Left renal pelvis (tissue), 4 donors: ENCODE results near the gene ZNF366. TPM values are rescaled to one million over a fixed set of nuclear protein-coding genes. Genes with fewer than 3 reads are reported as not detected.
A peak's percentile ranks its signal among the peaks of the same experiment; 100 is the strongest.

ENCODE experiments used
- DNase-seq, 4 donors: peaks; one replicate each; pipeline ENCODE4 v3.0.0-alpha.2; 2013; ENCODE audit warnings: low read depth in 4 of 4, low spot score in 3 of 4
- polyA plus RNA-seq, 4 donors: library from polyadenylated mRNA; unstranded; fragments of 120-200 nt; gene quantifications; one replicate each; pipeline ENCODE4 v1.2.1, GENCODE V29; 2013; ENCODE audit not compliant: insufficient read length in 4 of 4

ZNF366 gene, protein sequence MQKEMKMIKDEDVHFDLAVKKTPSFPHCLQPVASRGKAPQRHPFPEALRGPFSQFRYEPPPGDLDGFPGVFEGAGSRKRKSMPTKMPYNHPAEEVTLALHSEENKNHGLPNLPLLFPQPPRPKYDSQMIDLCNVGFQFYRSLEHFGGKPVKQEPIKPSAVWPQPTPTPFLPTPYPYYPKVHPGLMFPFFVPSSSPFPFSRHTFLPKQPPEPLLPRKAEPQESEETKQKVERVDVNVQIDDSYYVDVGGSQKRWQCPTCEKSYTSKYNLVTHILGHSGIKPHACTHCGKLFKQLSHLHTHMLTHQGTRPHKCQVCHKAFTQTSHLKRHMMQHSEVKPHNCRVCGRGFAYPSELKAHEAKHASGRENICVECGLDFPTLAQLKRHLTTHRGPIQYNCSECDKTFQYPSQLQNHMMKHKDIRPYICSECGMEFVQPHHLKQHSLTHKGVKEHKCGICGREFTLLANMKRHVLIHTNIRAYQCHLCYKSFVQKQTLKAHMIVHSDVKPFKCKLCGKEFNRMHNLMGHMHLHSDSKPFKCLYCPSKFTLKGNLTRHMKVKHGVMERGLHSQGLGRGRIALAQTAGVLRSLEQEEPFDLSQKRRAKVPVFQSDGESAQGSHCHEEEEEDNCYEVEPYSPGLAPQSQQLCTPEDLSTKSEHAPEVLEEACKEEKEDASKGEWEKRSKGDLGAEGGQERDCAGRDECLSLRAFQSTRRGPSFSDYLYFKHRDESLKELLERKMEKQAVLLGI
- polyA plus RNA-seq = 1 to 10 TPM; 1.8 to 4.4 (median 3.9) TPM

DNA sequence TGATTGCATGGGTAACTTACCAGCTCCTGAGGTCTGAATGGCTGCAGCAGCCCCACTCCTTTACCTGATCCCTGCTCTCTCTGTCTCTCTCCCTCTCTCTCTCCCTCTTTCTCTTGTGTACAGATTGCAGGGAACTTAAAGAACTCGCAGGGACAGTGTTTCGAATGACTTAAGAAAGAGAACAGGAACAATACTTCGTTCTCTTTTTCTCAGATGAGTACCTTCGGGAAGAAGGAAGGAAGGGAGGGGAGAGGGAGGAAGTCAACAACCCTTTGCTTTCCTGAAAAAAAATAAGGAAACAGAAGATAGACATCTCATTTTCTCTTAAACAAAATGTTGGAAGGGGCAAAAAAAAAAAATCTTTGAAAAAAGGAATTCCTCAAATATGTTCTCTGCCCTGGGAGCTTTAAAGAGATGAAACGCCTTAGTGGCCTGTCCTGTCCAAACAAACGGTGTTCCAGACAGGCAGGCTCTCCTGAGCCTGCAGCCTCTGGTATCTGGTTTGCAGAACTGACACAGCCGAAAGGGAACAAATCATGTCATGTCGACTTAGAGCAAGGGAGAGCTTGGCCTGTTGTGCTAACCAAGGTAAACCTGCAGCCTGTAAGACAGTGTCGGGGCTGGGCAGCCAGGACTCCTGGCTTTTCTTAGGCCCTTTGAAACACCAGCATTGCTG is at the start of gene ZNF366:
TSS of gene ZNF366 (minus strand) at position 180 of the 676 bp plus-strand sequence. CDS start 45,914 bp downstream, outside the sequence.
- no peak for DNase-seq

DNA sequence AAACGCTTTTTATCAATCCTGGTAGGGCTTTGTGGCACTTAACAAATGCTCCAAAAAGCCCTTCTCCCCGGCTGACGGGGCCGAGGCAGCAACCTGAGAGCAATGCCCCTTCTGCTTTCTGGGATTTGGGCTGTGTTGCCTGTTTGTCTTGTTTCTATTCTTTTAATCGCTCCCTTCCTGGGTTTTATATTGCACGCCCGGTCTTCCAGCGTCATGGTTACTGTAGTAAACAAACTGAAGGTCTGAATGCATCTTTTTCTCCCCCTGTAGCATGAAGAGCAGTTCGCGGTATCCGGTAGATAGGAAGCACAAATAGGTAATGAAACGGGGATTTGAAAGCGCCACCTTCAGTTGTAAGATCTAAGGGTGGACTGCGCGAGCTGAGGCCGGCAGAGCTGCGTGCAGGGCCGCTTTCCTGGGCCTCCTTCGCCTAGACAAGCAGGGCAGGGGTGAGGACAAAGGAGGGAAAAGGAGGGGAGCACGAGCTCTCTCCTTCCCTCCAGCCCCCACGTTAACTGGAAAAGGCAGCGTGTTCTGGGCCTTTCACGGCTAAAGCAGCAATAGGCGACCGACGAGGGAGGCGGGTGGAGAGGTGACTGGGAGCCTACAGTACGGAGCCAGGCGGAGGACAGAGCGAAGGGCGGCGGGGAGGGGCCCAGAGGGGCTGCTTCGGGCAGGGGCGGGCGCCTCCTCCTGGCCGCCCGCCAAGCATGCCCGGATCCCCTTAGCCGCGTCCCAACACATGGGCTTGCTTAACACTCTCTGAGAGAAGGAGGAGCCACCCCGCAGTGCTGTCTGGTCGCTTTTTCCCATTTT is 49.3 kb upstream of the ZNF366 start:
- DNase-seq = peak in 3 of 4 donors; percentile 42 to 55 (median 49)

DNA sequence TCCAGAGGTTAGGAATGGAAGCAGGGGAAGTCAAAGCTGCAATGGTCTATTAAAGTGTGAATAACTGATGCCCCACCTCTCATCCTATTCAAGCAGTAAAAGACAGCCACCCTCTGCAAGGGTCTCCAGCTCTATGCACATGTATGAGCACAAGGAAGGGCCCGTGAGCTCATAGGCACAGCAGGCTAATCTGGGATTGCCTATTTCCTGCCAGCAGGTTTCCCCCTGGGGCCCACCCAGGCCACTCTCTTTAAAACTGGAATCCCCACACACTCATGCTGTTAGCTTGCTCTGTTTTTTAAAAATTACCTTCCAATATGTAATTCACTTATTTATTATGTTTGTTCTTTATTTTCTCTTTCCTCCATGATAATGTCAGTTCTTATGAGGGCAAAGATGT is 48.7 kb upstream of the ZNF366 start:
- DNase-seq = no peak

DNA sequence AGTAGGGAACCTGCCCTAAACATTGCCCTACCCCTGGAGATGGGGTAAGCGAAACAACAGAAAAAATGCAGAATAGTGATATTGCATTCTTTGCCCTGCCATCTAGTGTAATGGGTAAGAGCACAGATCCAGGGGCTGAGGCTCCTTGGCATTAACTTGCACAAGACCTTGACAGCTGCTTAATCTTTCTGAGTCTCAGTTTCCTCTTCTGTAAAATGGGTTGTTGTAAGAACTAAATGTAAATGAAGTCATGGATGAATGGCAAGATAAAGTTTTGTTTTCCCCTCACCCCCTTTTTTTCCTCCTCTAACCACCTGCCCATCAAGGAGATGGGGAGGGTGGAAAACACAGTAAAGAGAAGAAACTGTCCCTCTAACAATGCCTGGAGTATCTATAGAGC is 47.7 kb upstream of the ZNF366 start:
- DNase-seq = no peak

DNA sequence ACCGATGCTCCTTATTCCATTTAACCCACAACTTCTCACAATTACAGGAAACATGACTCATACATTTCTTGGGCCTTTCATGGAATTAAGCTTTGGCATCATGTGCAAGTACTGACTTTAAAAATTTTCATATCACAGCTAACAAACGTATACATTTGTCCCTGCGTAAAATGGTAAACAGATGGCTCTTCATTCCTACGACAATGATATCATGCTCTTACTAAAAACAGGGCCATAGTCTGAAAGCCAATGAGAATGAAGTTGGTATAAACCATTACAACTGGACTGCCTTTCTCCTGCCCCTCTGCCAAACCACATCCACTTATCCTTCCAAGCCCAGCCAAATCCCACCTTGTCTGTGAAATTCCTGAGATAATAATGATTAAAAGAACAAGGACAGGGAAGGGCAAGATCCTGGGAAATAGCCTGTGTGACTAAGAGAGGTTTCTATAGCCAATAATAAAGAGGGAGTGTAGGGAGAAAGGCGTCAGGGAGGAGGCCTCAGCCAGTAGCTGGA is 44.9 kb upstream of the ZNF366 start:
- no peak for DNase-seq

DNA sequence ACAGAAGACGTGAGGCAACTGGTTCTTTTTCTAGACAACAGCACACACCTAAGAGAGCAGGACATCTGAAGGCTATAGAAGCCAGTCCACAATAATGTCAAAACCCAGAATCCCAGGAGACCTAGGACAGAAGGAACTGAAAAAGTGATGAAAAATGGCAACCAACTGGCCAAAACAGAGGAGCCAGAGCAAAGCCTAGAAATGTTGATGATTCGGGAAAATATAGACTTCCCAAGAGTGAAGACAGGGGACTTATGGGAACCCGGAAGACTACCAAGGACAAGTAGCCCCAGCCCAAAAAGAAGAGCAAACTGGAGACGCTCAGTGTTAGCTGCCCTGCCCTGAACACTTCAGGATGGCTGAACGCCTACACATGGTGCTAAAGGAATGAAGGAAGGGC is 43.4 kb upstream of the ZNF366 start:
- DNase-seq = no peak

DNA sequence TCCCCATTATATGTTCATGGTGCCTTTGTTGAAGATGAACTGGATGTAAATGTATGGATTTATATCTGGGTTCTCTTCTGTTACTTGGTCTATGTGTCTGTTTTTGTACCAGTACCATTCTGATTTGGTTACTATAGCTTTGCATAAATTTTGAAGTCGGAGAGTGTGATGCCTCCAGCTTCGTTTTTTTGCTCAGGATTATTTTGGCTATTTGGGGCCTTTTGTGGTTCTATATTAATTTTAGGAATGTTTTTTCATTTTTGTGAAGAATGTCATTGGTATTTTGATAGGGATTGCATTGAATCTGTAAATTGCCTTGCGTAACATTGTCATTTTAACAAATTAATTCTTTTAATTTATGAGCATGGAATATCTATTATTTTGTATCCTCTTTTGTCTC is 36.6 kb upstream of the ZNF366 start:
- DNase-seq = no peak

DNA sequence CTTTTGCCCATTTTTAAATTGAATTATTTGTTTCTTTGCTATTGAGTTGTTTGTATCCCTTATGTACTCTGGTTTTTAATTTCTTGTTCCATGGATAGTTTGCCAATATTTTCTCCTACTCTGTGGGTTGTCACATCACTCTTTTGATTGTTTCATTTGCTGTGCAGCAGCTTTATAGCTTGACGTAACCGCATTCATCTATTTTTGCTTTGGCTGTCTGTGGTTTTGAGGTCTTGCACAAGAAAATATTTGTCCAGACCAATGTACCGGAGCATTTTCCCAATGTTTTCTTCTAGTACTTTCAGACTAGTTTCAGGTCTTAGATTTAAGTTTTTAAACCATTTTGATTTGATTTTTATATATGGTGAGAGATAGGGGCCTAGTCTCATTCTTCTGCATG is 36.2 kb upstream of the ZNF366 start:
- DNase-seq = no peak

DNA sequence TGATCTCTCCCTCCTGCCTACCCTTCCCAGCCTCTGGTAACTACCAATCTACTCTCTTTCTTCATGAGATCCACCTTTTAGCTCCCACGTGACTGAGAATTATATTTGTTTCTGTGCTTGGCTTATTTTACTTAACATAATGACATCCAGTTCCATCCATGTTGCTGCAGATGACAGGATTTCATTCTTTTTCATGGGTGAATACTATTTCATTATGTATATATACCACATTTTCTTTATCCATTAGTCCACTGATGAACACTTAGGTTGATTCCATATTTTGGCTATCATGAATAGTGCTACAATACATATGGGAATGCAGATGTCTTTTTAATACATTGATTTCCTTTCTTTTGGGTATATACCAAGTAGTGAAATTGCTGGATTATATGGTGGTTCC is 35.5 kb upstream of the ZNF366 start:
- no peak for DNase-seq

DNA sequence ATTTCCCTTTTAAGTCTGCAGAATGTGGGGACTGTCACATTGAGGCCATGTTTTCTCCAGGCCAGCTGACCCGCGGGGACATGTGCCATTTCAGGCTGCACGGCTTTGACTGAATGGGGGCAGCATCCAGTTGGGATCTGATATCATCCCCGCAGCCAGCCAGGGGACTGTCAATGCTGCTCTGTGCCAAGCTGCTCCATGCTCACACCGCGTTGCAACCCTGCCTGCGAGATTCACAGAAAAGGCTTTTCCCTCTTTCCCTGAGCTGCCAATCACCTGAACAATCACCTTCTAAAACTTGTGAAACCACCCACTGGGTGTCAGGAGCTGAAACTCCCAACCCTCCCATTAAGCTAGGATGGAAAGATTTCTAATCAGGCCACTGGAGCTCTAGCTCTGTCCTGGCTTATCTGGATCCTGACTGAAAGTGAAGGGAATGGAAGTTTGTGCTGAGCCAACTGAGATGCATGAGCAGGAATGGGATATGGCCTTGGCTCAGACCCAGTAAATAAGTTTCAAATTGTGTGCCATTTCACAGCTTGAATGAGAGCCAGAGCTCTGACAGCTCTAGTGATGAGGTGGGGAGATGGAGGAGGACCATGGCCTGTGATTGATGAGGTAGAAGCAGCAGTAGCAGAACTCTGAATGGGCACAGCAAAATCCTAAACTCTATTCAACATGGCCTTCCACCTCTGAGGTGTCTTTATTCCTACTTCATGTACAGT is 34.5 kb upstream of the ZNF366 start:
- no peak for DNase-seq

DNA sequence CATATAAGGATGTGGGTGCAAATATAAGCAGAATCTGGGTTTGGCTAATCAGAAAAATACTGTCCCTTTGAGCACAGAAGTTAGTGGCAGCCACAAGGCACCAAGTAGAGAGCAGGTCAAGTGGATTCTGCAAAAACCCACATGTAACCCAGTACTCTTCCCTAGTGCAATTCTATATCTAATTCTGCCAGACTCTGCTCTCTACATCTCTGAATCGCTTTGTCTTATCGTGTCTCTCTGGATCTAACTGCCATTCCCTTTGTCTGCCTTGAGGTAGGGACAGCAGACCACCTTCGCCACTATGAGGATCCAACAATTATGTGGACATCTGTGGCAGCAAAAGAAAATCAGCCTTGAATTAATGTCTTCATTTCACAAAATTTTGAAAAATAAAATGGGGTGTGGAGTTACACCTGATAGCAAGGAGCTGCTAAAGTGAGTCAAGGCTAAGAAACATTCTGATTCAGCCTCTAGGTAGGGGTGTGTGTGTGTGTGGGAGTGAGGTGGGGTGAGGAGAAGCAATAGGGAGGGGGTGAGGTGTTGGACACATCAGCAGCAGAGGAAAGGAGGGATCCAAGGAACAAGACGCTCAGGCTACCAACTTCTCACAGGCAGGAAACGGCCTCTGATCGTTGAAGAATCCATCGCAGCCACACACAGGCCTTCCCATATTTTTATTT is 33.7 kb upstream of the ZNF366 start:
- DNase-seq = no peak

DNA sequence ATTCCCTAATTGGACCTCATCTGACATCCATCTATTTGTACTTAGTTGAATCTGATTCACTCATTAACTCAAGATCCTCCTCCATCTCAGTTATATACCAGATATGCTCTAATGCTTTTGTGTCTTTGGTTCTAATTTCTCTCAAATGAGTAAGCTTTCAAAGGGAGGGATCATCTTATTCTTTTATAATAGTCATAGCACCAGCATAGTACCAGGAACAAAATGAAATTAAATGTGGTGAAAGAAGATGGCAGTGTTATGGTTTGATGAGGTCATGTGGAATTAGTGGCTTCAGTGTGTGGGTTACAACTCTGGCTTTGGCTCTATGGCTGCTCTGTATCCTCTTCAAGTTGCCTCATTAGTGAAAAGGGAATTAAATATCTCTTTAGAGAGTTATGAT is 32.5 kb upstream of the ZNF366 start:
- no peak for DNase-seq

DNA sequence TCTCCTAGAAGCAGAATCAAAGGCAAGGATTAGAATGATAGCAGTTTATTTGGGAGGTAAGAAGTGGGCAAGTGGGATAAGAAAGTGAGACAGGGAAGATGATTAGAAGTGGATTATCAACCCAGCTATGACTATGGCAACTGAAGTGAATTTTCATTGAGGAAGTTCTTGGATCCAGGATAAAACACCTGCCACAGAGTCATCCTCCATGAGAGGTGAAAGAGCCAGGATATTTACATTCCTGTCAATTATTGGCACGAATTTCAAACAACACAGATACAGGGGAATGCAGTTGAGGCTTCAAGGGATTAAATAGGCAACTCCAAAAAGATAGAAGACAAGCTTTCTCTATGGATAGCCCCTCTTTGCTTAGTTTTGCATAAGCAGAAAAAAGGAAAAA is 31.8 kb upstream of the ZNF366 start:
- DNase-seq = no peak

DNA sequence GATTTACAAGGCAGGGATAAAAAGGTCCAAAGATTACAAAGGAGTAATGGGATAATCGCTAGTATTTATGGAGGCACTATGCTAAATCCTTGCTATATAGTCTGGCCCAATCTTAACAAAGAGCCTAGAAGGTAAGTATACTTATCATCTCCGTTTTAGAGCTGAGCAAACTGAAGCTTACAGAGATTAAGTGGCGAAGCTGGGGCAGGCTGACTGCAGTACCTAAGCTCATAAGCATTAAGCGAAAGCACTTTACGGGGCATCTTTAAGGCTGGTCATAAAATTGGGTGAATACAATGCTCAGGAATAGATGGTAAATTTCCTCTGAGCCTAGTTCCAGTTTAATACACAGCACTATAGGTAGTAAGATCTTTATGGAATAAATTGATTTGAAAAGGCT is 30.0 kb upstream of the ZNF366 start:
- DNase-seq = no peak

DNA sequence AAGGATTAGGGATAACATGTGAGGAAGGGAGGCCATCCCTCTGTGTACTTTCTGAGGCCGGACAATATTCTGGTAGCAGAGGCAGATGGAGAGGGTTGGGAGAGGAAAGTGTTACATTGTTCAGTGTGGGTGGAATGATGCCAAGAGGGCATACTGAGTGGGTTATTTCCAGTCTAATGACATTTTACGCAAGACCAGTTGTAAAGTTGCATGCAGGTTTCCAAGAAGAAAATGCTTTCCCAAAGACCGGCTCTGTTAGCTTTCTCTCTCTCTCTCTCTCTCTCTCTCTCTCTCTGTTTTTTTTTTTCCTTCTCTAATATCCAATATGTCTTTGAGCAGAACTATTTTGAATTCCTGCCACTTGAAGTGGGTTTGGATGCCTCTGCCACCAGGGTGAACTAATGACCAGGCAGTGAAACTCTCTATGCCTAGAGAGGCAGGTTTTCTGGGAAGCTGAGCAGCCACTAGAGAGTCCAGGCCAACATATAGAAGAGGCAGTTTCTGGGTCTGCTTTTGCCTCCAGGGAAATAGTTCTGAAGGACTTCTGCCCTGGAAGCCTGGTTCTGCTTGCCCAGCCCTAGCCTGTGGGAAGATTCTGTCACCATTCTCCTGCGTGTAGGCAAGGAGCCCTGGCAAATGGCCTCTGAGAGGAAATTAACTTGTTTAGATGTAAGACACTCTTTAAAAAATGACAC is 24.4 kb upstream of the ZNF366 start:
- DNase-seq = no peak

DNA sequence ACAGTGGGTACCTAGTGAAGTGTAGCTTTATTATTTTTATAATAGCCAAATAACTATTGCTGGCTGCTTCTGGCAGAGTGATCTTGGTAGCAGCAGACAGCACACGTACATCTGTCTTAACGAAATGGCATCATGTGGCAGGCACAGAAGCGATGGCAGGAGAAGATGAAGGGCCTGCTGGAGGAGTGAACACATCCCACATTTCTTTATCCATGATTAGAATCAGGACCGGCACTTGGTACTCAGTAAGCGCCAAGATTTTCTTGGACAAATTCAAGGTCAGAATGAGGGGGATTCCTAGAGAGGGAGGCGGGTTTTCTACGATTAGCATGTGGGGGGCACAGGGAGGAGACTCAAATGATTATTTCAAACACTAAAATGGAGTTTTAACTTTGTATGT is 23.0 kb upstream of the ZNF366 start:
- no peak for DNase-seq

DNA sequence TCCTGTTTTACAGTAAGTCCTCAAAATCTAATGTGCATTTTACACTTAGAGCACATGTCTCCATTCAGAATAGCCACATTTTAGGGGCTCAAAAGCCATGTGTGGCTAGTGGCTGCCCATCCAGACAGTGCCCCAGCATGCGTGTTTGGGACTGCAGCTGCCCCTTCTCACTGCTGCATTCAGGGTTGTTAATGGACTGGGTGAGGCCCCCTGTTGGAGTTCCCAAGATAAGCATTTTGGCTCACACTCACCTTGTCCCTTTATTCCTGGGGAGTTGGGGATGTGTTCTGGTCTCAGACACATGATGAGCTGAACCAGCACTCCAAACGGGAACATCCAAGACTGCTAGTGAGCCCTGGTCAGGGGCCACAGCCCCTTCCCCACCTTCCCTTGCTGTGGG is 22.2 kb upstream of the ZNF366 start:
- DNase-seq = no peak

DNA sequence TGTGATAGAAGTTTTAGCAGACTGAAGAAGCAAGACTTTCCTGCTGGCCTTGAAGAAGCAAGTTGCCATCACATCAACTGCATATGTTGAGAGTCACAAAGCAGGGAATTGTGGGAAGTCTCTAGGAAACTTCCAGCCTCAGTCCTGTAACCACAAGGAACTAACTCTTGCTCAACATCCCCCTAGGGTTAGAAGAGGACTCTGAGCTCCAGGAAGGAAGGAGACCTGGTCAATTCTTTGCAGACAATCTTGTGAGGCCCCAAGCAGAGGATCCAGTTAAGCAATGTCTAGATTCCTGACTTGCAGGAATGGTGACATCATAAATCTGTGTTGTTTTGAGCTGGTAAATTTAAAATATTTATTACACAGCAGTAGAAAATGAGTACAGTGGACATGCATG is 18.6 kb upstream of the ZNF366 start:
- no peak for DNase-seq
